Stimulated activated CD4-positive, alpha-beta T cell treated with anti-CD3 and anti-CD28 coated beads, Interleukin-15, amount 100 ng/mL, for 1 hour (primary cell): ENCODE measurements around the gene DLGAP4.

ENCODE experiments used
- DNase-seq, 2 donors: peaks; one replicate each; pipeline ENCODE4 v3.0.0-alpha.2; 2020; ENCODE audit warnings: low read depth in 1 of 2, low spot score in 1 of 2

Gene DLGAP4

GRCh38 chr20:36306553-36307411 lies 643 bp downstream of the DLGAP4 start:
- no peak for DNase-seq

GRCh38 chr20:36307412-36308325 lies 1.5 kb downstream of the DLGAP4 start:
- DNase-seq, result no peak

GRCh38 chr20:36308353-36308752 lies 2.2 kb downstream of the DLGAP4 start:
- no peak for DNase-seq

- DNase-seq, result no peak
Measured at GRCh38 chr20:36308986-36309385, 2.8 kb downstream of the DLGAP4 start.

GRCh38 chr20:36309643-36310042 lies 3.5 kb downstream of the DLGAP4 start:
- DNase-seq, result no peak

GRCh38 chr20:36310215-36310981 lies 4.3 kb downstream of the DLGAP4 start:
- DNase-seq, result no peak

- DNase-seq, result no peak
Measured at GRCh38 chr20:36311141-36311853, 5.2 kb downstream of the DLGAP4 start.

- no peak for DNase-seq
Measured at GRCh38 chr20:36311854-36312723, 6.0 kb downstream of the DLGAP4 start.

GRCh38 chr20:36312724-36313441 lies 6.7 kb downstream of the DLGAP4 start:
- DNase-seq, result no peak

GRCh38 chr20:36313476-36313875 lies 7.3 kb downstream of the DLGAP4 start:
- no peak for DNase-seq

- no peak for DNase-seq
Measured at GRCh38 chr20:36313926-36314325, 7.8 kb downstream of the DLGAP4 start.

GRCh38 chr20:36314734-36315544 lies 8.8 kb downstream of the DLGAP4 start:
- DNase-seq, result no peak

GRCh38 chr20:36315545-36316351 lies 9.6 kb downstream of the DLGAP4 start:
- no peak for DNase-seq

- no peak for DNase-seq
Measured at GRCh38 chr20:36317675-36318074, 11.5 kb downstream of the DLGAP4 start.

GRCh38 chr20:36318166-36318565 lies 12.0 kb downstream of the DLGAP4 start:
- no peak for DNase-seq

- no peak for DNase-seq
Measured at GRCh38 chr20:36319356-36320260, 13.5 kb downstream of the DLGAP4 start.
